NCI-H748 treated with DMSO at 0.1 percent for 48 hours (cell line): ENCODE results near the gene TMEM248.
A peak's percentile ranks its signal among the peaks of the same experiment; 100 is the strongest.
"Not testable (repeated sequence)": the region's sequence is repeated elsewhere in the genome, so short reads cannot be mapped to it uniquely, and the experiment has no call there.

Experiments
- DNase-seq: peaks from one replicate; lab custom pipeline; 2025; lab: John Stamatoyannopoulos, UW

The TMEM248 gene, protein sequence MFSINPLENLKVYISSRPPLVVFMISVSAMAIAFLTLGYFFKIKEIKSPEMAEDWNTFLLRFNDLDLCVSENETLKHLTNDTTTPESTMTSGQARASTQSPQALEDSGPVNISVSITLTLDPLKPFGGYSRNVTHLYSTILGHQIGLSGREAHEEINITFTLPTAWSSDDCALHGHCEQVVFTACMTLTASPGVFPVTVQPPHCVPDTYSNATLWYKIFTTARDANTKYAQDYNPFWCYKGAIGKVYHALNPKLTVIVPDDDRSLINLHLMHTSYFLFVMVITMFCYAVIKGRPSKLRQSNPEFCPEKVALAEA

DNA sequence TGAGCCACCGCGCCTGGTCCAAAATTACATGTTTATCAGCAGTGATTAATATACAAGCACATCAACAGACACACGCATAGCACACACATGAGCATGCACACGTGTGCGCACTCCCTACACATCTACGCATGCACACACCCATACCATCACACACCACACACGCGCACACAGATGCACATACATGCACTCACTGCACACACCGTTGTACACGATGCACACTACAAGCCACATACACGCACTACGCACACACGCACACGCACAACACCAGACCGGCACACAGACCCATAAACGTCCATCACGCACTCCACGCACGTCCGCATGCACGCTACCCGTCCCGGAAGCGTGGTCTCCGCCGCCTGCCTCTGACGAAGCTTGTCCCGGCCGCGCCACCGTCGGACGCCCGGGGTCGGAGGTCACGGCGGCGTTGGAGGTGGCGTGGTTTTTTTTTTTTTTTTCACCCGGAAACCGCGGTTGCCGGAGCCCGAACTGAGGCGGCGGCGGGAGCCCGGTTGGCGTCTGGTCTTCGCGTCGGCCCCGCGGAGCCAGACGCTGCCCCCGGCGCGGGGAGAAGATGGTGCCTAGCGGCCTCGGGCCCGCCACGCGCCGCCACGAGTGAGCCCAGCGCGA, at the start of gene TMEM248:
TMEM248 (plus strand) TSS at position 457 of the 627 bp plus-strand sequence. CDS start 20,641 bp downstream, outside the sequence.
- peak; percentile 44 for DNase-seq

DNA sequence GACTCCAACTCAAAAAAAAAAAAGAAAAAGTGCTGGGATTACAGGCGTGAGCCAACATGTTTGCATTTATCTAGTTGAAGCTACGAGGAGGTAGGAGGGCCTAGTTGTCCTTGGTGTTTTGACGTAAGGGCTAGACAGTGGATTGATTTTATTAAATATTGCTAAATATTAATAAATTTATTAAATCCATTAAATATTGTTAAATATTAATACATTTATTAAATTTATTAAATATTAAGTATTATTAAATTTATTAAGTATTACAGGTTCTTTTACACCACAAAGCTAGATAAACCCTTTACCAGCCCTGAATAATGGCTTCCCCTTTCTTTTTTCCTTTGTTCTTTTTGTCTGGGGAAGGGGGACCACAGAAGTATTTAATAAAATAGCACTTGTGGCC, 47.5 kb upstream of the TMEM248 start:
- DNase-seq: no peak

DNA sequence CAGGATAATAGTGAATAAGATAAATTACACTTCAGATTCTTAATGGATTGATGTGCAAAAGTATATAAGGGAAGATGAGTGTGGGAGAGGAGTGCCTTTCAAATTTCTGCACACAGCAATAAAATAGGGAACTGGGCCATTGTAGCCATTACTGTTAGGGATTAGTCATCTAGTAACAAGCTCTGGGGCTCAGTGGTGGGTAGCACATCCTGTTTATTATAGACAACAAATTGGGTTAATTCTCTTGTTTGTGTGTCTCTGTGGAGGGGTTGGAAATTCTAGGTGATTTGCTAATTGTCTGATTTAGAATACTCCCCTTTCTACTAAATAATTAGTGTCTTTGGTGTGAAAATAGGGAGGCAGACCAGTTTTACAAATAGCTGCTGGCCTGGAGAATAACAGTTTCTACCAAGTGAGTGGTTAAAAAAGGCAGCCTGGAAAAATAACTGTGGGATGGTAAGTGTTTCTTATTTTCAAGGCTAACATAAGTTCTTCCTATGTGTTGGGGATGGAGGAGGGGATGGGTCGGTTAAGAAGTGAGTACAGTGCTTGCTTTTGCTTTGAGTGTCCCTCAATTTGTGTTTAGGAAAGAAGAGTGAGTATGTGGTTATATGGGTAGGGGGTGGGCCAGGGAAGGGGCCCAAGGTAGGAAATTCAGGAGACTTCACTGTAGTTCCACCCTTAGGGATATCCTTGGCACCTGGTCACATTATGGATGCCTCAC, 43.3 kb upstream of the TMEM248 start:
- DNase-seq: no peak

DNA sequence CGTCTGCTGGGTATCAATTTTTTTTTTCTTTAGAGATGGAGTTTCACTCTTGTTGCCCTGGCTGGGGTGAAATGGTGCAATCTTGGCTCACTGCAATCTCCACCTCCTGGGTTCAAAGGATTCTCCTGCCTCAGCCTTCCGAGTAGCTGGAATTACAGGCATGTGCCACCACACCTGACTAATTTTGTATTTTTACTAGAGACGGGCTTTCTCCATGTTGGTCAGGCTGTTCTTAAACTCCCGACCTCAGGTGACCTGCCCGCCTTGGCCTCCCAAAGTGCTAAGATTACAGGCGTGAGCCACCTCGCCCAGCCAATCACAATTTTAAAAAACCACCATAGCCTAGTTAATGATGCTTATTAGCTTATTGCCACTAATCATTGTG, 42.7 kb upstream of the TMEM248 start:
- not testable (repeated sequence) for DNase-seq

DNA sequence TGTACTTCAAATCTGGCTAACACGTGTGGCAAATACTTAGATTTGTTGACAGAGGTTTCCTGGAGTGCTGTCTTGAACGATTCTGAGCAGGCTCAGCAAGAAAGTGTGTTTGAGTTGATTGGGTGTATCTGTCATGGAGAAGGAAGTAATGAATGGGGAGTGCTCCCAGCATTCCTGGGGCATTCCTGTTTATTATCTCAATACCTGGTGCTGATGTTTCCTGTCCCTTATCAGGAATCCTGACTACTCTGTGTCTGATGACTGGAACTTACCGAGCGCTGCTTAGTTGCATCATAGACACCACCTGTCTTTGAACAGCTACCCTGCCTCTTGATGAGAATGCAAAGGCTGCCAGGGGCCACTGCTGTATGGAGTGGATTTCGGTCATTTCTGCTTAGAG, 41.0 kb upstream of the TMEM248 start:
- no peak for DNase-seq

DNA sequence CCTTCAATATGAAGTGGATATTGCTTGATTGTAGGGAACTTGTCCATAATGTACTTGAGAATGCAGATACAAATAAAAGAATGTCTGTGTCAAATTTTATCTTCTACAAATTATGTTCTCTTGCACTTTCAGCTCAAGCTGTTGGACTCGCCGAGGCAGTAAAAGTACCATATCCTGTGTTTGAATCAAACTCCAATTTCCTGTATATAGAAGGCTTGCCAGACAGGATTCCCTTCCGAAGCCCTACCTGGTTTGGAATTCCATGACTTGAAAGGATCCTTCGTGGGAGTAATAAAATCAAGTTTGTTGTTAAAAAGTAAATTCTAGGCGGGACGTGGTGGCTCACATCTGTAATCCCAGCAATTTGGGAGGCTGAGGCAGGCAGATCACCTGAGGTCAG, 40.4 kb upstream of the TMEM248 start:
- not testable (repeated sequence) for DNase-seq

DNA sequence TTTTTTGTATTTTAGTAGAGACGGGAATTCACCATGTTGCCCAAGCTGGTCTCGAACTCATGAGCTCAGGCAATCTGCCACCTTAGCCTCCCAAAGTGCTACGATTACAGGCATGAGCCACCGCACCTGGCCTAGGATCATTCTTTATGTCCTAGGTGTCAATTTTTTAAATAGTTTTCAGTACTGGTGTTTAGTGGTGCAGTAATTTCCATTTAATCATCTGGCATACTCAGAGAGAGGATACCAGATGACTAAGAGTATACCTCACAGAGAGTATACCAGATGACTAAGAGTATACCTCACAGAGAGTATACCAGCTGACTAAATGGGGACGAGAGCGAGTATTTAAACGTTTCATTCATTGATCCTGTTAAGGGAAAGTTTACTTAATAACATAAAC, 37.3 kb upstream of the TMEM248 start:
- no peak for DNase-seq

DNA sequence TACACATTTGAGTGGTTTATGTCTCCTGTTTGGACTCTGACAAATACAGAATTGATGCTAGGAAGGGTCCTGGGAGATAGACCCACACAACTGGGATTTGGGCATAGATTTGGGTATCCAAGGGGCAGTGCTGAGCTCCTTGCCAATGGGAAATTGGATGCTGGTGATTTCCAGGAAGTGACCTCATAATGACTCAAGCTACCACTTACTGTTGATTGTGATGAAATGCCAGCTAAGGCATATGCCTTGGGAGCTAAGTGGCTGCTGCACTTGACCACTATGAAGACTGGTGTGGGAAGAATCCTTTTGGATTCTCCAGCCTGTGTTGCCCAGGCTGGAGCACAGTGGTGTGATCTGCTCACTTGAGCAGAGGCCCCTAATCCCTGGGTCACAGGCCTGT, 36.5 kb upstream of the TMEM248 start:
- DNase-seq: not testable (repeated sequence)

DNA sequence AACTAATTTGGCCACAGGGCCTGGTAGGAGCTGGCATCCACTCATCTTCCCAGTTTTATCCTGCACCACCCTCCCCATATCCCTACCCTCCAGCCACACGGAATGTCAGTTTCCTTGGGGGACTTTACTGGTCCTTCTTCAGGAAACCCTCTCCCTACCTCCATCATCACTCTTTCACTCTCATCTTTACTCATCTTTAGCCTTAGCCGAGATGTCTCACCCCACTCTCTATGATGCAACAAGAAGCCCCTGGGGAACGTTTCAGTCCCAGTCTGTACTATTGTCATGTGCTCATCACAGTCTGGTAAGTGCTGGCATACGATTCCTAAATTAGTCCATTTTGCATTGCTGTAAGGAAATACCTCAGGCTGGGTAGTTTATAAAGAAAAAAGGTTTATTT, 34.9 kb upstream of the TMEM248 start:
- no peak for DNase-seq

DNA sequence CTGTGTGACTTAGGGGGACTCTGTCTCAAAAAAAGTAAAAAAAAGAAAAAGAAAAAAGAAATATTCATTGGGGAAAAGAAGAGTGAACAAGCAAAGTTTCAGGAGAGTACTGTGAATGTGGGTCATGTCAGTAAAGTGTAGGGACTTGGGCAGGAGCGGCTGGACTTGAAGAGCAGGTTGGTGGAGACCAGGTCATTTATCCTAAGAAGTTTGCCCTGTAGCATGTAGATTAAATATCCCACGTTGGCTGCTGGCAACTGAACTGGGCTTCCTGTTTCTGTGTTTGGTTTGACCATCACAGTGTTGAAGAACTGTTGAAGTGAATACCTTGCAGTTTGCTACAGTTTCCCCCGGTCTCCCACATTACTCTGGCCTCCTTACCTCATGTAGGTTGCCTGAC, 32.8 kb upstream of the TMEM248 start:
- not testable (repeated sequence) for DNase-seq

DNA sequence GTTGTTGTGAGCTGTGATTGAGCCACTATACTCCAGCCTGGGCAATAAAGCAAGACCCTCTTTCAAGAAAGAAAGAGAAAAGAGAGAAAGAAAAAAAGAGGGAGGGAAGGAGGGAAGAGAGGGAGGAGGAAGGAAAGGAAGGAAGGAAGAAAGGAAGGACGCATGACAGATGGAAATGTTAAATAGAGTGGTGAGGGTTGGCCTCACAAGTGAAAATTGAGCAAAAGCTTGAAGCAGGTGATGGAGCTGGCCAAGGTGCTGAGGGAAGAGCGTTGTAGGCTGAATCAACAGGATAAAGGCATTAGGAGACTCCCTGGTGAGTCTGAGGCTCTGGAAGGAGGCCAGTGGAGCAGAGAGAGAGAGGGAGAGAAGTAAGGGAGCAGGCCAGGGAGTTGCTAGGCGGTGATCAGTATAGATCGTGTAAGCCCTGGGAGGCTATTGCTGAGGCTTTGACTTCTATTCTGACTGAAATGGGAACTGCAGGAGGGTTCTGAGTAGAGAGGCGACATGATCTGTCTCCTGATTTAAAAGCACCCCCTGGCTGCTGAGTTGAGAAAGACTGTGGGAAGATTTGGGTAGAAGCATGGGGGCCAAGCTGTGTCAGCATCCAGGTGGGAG, 26.5 kb upstream of the TMEM248 start:
- DNase-seq: no peak

DNA sequence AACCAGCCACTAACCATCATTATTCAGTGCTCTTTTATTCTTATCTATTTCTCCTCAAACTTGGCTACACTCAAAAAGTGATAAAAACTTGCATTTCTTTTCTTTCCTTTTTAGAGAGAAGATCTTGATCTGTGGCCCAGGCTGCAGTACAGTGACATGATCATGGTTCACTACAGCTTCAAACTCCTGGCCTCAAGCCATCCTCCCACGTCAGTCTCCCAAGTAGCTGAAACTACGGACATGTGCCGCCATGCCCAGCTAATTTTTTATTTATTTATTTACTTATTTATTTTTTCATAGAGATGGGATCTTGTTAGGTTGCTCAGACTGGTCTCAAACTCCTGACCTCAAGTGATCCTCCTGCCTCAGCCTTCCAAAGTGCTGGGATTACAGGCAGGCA, 24.6 kb upstream of the TMEM248 start:
- no peak for DNase-seq

DNA sequence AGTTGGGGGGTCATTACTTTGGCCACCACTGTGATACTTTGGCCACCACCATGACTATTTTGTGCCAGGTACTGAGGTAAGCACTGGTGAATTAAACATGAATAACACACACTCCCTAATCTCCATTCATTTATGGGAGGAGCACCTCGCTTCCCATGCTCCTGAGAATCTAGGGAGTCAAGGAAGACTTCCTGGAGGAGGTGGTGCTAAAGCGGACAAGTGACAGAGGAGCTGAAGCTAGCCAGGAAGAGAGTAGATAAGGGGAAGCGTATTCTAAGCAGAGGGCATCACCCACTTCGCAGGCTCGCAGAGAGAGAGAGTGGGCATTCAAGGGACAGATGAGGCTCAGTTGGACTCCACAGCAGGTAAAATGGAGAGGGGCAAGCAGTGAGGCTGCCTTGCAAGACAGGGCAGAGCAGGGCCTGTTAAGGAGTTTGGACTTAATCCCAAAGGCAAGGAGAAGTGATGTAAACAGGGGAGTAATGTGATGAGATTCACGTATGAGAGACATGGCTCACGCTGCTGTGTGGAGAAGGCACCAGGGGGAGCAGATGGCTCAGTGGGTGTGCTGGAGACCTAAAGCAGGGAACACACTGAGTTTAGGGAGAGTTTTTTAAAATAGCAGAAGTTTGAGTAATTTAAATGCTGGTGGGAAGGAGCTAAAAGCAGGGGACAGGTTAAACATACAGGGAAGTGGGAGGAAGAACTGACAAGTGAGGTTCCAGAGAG, 21.3 kb upstream of the TMEM248 start:
- no peak for DNase-seq

DNA sequence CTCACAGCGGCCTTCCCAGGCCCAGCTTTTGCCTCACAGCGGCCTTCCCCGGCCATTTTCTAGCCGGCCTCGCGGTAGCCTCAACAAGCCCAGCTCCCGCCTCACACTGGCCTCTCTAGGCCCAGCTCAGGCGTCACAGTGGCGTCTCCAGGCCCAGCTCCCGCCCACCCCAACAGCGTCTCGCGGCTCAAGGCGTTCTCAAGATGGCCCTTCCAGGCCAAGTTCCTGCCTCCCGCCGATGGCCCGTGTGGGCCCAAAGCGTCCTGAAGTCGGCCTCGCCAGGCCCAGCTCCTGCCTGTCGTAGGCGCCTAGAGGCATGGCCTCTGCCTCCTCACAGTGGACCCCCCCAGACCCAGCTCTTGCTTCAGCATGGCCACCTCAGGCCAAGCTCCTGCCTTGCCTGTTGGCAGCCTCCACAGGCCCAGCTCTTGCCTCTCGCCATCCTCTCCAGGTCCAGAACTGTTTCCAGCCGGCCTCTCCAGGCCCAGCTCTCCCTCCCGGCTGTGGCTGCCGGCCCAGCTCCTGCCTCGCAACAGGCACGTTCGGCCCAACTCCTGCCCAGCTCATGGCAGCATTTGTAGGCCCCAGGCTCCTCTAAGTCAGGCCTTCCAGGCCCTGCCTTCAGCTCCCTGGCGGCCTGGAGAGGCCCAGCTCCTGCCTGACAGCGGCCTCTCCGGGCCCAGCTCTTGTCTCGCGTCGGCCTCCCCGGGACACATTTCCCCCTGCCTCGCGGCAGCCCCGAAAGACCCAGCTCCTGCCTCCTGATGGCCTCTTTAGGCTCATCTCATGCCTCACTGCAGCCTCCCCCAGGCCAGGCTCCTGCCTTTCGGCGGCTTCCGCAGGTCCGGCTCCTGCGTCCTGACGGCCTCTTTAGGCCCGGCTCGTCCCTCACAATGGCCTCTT, 18.8 kb upstream of the TMEM248 start:
- DNase-seq: no peak

DNA sequence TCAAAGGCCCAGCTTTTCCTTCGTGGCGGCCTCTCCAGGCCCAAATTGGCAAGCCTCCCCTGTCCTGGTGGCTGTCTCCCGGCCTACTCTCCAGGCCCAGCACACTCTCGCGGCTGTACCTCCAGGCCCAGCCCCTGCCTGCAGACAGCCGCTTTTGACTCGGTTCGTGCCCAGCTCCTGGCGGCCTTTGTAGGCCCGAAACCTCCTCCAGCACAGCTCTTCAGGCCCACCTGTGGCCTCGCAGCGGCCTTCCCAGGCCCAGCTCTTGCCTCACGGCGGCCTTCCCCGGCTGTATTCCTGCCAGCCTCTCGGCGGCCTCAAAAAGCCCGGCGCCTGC, 18.2 kb upstream of the TMEM248 start:
- DNase-seq: no peak

DNA sequence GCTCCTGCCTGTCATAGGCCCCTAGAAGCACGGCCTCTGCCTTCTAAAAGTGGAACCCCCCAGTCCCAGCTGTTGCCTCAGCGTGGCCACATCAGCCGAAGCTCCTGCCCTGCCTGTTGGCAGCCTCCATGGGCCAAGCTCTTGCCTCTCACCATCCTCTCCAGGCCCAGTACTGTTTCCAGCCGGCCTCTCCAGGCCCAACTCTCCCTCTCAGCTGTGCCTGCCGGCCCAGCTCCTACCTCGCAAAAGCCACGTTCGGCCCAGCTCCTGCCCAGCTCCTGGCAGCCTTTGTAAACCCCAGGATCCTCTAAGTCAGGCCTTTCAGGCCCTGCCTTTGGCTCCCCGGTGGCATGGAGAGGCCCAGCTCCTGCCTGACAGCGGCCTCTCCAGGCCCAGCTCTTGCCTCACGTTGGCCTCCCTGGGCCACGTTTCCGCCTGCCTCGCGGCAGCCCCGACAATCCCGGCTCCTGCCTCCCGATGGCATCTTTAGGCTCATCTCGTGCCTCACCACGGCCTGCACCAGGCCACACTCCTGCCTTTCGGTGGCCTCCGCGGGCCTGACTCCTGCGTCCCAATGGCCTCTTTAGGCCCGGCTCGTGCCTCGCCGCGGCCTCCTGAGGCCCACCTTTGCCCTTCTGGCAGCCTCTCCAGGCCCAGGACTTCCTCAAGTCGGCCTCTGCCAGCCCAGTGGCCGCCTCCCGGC, 17.5 kb upstream of the TMEM248 start:
- no peak for DNase-seq

DNA sequence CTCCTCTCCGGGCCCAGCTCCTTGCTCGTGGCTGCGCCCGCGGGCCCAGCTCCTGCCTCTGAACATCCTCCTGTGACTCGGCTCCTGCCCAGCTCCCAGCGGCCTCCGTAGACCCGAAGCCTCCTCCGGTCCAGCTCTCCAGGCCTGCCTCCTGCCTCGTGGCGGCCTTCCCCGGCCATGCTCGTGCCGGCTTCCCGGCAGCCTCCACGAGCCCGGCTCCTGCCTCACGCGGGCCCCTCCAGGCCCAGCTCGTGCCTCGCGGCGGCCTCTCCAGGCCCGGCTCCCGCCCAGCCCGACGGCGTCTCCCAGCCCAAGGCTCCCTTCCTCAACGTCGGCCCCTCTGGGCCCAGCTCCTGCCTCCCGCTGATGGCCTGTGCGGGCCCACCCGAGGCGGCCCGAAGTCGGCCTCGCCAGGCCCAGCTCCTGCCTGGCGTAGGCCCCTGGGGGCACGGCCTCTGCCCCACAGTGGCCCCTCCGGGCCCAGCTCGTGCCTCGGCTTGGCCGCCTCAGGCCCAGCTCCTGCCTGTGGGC, 16.9 kb upstream of the TMEM248 start:
- no peak for DNase-seq

DNA sequence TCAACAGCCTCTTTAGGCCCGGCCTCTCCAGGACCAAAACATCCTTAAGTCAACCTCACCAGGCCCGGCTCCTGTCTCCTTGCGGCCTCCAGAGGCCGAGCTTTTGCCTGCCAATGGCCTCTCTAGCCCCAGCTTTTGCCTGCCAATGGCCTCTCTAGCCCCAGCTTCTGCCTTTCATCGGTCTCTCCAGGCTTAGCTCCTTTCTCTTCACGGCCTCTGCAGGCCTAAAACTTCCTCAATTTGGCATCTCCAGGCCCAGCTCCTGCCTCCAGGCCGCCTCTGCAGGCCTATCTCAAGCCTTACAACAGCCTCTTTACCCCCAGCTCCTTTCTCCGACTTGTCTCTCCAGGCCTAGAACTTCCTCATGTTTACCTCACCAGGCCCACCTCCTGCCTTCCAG, 15.7 kb upstream of the TMEM248 start:
- DNase-seq: no peak

DNA sequence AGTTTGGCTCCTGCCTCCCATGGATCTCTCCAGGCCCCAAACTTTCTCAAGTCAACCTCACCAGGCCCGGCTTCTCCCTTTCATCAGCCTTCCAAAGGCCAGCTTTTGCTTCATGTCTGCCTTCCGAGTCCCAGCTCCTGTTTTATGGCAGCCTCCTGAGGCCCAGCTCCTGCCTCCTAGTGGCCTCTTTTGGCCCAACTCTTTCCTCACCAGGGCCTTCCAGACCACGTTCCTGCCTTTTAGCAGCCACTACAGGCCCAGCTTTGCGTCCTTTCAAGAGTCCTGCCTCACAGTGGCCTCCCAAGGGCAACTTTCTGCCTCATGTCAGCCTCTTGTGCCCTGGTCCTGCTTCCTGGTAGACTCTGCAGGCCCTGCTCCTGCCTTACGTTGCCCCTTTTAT, 15.3 kb upstream of the TMEM248 start:
- no peak for DNase-seq

DNA sequence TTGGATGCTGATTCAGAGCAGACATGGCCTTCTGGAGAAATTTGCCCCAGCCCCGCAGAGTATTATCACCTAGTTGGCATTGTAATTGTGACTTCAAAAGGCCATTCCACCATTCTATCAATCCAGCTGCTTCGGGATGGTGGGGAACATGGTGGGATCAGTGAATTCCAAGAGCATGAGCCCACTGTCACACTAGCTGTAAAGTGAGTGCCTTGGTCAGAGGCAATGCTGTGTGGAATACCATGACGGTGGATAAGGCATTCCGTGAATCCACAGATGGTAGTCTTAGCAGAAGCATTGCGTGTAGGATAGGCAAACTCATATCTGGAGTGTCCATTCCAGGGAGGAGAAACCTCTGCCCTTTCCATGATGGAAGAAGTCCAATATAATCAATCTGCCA, 13.3 kb upstream of the TMEM248 start:
- DNase-seq: no peak
